Renal pelvis (tissue), 12 donors: ENCODE data around the gene P3H3. TPM values are rescaled to one million over a fixed set of nuclear protein-coding genes. Genes with fewer than 3 reads are reported as not detected.
A peak's percentile ranks its signal among the peaks of the same experiment; 100 is the strongest.

Experiments used
- DNase-seq: peaks from one replicate; pipeline ENCODE4 v3.0.0-alpha.2; 2013
- long read RNA-seq, 16 experiments: transcript quantifications; one replicate each; lab custom pipeline, GENCODE V29; 2026
- polyA plus RNA-seq, 3 donors: library from polyadenylated mRNA; unstranded; fragments of 120-200 nt; gene quantifications; one replicate each; pipeline ENCODE4 v1.2.1, GENCODE V29; 2013; ENCODE audit not compliant: insufficient read length in 3 of 3

Gene P3H3, protein sequence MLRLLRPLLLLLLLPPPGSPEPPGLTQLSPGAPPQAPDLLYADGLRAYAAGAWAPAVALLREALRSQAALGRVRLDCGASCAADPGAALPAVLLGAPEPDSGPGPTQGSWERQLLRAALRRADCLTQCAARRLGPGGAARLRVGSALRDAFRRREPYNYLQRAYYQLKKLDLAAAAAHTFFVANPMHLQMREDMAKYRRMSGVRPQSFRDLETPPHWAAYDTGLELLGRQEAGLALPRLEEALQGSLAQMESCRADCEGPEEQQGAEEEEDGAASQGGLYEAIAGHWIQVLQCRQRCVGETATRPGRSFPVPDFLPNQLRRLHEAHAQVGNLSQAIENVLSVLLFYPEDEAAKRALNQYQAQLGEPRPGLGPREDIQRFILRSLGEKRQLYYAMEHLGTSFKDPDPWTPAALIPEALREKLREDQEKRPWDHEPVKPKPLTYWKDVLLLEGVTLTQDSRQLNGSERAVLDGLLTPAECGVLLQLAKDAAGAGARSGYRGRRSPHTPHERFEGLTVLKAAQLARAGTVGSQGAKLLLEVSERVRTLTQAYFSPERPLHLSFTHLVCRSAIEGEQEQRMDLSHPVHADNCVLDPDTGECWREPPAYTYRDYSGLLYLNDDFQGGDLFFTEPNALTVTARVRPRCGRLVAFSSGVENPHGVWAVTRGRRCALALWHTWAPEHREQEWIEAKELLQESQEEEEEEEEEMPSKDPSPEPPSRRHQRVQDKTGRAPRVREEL
- 10 to 100 TPM; 35.2 to 48.0 (median 38.3) TPM for polyA plus RNA-seq
- long read RNA-seq, donor 1, partial matches to known transcripts = 0 of 1 reads
- long read RNA-seq, donor 1, other reads (novel, unspliced or antisense) = 0 of 1 reads
- long read RNA-seq, donor 2, transcript P3H3-201 (15 exons, 2,632 nt) = major isoform, 5 of 18 reads
- long read RNA-seq, donor 2, partial matches to known transcripts = 12 of 18 reads
- long read RNA-seq, donor 2, other reads (novel, unspliced or antisense) = 0 of 18 reads
- long read RNA-seq, donor 3, partial matches to known transcripts = 10 of 14 reads
- long read RNA-seq, donor 3, other reads (novel, unspliced or antisense) = 0 of 14 reads
- long read RNA-seq, donor 4, partial matches to known transcripts = 8 of 11 reads
- long read RNA-seq, donor 4, other reads (novel, unspliced or antisense) = 0 of 11 reads
- long read RNA-seq, donor 5, partial matches to known transcripts = 0 of 1 reads
- long read RNA-seq, donor 5, other reads (novel, unspliced or antisense) = 0 of 1 reads
- long read RNA-seq, donor 6 = 0 reads
- long read RNA-seq, donor 7, transcript P3H3-201 (15 exons, 2,632 nt) = major isoform, 7 of 16 reads
- long read RNA-seq, donor 7, partial matches to known transcripts = 9 of 16 reads
- long read RNA-seq, donor 7, other reads (novel, unspliced or antisense) = 0 of 16 reads
- long read RNA-seq, donor 8, transcript P3H3-201 (15 exons, 2,632 nt) = major isoform, 5 of 21 reads
- long read RNA-seq, donor 8, partial matches to known transcripts = 15 of 21 reads
- long read RNA-seq, donor 8, other reads (novel, unspliced or antisense) = 0 of 21 reads
- long read RNA-seq, donor 9, partial matches to known transcripts = 5 of 9 reads
- long read RNA-seq, donor 9, other reads (novel, unspliced or antisense) = 0 of 9 reads
- long read RNA-seq, donor 10, partial matches to known transcripts = 0 of 3 reads
- long read RNA-seq, donor 10, other reads (novel, unspliced or antisense) = 0 of 3 reads
- long read RNA-seq, donor 11, transcript P3H3-201 (15 exons, 2,632 nt) = major isoform, 5 of 5 reads
- long read RNA-seq, donor 11, partial matches to known transcripts = 0 of 5 reads
- long read RNA-seq, donor 11, other reads (novel, unspliced or antisense) = 0 of 5 reads
- long read RNA-seq, donor 12, transcript P3H3-201 (15 exons, 2,632 nt) = major isoform, 6 of 7 reads
- long read RNA-seq, donor 12, partial matches to known transcripts = 0 of 7 reads
- long read RNA-seq, donor 12, other reads (novel, unspliced or antisense) = 0 of 7 reads
- long read RNA-seq, donor 13 = 0 reads
- long read RNA-seq, donor 14 = 0 reads
- long read RNA-seq, donor 15, transcript P3H3-201 (15 exons, 2,632 nt) = major isoform, 5 of 6 reads
- long read RNA-seq, donor 15, partial matches to known transcripts = 0 of 6 reads
- long read RNA-seq, donor 15, other reads (novel, unspliced or antisense) = 0 of 6 reads
- long read RNA-seq, donor 16, transcript P3H3-201 (15 exons, 2,632 nt) = major isoform, 5 of 11 reads
- long read RNA-seq, donor 16, partial matches to known transcripts = 5 of 11 reads
- long read RNA-seq, donor 16, other reads (novel, unspliced or antisense) = 0 of 11 reads

DNA sequence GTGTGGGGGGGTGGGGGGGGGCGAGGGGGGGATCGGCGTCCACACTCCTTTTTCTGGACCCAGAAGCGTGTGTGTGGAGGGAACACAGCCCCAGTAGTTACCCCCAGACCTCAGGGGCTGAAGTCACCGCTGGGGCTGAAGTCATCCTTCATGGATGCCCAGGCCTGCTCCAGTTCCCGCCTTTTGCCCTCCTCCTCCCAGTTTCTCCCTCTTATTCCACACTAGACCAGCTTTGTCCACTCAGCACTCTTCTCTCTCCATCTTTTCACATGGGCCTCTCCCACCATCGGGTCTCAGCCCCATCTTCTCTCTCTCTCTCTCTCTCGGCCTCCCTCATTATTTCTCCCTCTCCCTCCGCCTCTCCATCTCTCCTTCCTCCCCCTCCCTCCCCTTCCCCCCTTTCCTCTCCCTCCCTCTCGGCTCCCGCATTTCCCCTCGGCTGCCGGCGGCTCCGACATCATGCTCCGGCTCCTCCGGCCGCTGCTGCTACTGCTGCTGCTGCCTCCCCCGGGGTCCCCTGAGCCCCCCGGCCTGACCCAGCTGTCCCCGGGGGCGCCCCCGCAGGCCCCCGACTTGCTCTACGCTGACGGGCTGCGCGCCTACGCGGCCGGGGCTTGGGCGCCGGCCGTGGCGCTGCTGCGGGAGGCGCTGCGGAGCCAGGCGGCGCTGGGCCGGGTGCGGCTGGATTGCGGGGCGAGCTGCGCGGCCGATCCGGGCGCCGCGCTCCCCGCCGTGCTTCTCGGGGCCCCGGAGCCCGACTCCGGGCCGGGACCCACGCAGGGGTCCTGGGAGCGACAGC lies at the start of gene P3H3:
Gene P3H3, plus strand, starts transcription at position 426 of the 799 bp plus-strand sequence. Its CDS starts 34 bp downstream, at position 460.
- DNase-seq = no peak

- DNase-seq = peak; percentile 95
These were observed 49.3 kb upstream of the P3H3 start for GRCh38 chr12:6778574-6779550.

- DNase-seq = no peak
These were observed 48.3 kb upstream of the P3H3 start for GRCh38 chr12:6779708-6780432.

- no peak for DNase-seq
These were observed 47.6 kb upstream of the P3H3 start for GRCh38 chr12:6780573-6780972.

- no peak for DNase-seq
These were observed 46.1 kb upstream of the P3H3 start for GRCh38 chr12:6782119-6782518.

- DNase-seq = no peak
These were observed 45.2 kb upstream of the P3H3 start for GRCh38 chr12:6782850-6783566.

GRCh38 chr12:6783828-6784227 lies 44.4 kb upstream of the P3H3 start:
- no peak for DNase-seq

DNA sequence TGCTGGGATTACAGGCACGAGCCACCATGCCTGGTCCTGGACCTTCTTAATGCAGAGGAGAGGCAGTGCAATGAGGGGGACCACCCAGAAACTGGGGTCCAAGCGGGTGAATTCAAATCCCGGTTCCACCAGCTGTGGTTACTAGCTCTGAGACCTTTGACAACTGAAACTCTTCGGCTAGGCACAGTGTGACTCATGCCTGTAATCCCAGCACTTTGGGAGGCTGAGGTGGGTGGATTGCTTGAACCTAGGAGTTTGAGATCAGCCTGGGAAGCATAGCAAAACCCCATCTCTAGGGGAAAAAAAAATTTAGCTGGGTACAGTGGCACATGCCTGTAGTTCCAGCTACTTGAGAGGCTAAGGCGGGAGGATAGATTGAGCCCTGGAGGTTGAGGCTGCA lies 43.9 kb upstream of the P3H3 start:
- no peak for DNase-seq

- no peak for DNase-seq
These were observed 43.4 kb upstream of the P3H3 start for GRCh38 chr12:6784761-6785160.

GRCh38 chr12:6786416-6787094 lies 41.7 kb upstream of the P3H3 start:
- DNase-seq = no peak

- DNase-seq = no peak
These were observed 40.9 kb upstream of the P3H3 start for GRCh38 chr12:6787309-6787708.

DNA sequence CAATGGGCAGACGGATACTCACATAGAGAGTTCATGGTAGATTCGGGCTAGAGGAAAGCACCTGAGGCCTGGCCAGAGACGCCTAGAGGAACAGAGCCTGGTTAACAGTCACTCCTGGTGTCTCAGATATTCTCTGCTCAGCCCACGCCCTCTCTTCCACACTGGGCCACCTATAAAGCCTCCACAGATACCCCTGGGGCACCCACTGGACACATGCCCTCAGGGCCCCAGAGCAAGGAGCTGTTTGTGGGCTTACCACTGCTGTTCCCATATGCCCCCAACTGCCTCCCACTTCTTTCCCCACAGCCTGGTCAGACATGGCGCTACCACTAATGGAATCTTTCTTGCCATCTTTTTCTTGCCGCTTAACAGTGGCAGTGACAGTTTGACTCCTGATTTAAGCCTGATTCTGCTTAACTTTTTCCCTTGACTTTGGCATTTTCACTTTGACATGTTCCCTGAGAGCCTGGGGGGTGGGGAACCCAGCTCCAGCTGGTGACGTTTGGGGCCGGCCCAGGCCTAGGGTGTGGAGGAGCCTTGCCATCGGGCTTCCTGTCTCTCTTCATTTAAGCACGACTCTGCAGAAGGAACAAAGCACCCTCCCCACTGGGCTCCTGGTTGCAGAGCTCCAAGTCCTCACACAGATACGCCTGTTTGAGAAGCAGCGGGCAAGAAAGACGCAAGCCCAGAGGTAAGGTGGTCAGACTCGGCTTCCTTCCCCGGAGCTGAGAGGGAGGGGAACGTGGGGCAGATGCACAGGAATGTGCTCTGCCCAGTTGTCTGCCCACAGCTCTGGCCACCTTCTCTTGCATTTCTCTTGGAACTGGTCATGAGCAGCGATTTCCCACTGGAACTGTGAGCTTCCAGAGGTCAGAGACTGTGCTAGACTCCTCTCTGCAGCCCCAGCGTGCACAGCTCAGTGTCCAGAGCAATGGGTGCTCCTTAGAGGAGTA lies 39.0 kb upstream of the P3H3 start, which contains the start of gene CD4:
Gene CD4, plus strand, starts transcription at position 557 of the 953 bp plus-strand sequence. CDS start 10,611 bp downstream, outside the sequence.
- DNase-seq = no peak

DNA sequence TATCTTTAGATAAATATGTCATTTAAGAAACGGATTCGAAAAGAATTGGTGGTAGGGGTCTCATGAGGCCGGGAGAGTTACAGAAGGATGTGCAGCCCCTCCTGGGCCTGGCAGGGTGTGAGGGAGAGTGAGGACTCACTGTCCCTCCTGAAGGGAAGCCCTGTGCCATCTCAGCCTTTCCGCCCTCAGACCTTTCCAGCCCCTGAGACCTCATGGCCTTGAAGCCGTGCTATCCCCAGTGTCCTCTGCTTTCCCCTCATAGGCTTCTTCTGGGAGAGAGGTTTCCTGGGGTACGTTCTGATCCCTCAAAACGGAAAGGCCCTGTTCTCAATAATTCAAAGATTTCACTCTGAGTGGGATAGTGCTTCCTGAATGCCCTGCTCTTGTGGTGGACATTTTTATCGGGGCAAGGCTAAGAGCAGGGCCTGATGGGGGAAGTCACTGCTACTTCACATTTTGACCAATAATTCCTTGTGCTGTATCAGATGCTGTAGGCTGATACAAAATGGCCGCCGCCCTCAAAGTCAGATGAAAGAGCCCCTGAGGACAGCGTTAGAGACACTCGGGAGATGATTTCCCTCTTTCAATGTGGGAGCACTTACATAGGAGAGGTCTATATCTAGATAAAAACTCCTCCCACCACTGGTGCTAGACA lies 37.6 kb upstream of the P3H3 start:
- DNase-seq = no peak
